AG09309 (cell line): ENCODE data around the gene TTLL5.

ENCODE experiments used
- DNase-seq: peaks from one replicate; pipeline ENCODE4 v3.0.0-alpha.2; 2010; ENCODE audit warnings: low read depth
- H3K4me3 ChIP-seq: 2 replicates; pipeline ENCODE4 v1.5.1; 2011; ENCODE audit warnings: mild to moderate bottlenecking, low read depth, low read length, moderate library complexity; ENCODE audit not compliant: control insufficient read depth
- CTCF ChIP-seq: IDR thresholded peaks from 2 replicates; pipeline ENCODE4 v1.5.1; 2011; ENCODE audit warnings: mild to moderate bottlenecking, low read depth, low read length, inconsistent platforms; ENCODE audit not compliant: insufficient read depth, control insufficient read depth; ENCODE audit errors: missing control alignments

Gene TTLL5

GRCh38 chr14:75667099-75667765, 6.2 kb downstream of the TTLL5 start:
- no peak for TF ChIP-seq CTCF
- H3K4me3 ChIP-seq = no peak overlapping the region
- DNase-seq = no peak

- no peak for TF ChIP-seq CTCF
- H3K4me3 ChIP-seq = no peak overlapping the region
- DNase-seq = no peak
Observed at GRCh38 chr14:75672605-75673192, 11.7 kb downstream of the TTLL5 start.

- DNase-seq = no peak
- no peak for TF ChIP-seq CTCF
- H3K4me3 ChIP-seq = no peak overlapping the region
Observed at GRCh38 chr14:75673345-75674035, 12.4 kb downstream of the TTLL5 start.

- no peak for TF ChIP-seq CTCF
- no peak overlapping the region for H3K4me3 ChIP-seq
- DNase-seq = no peak
Observed at GRCh38 chr14:75675265-75675960, 14.4 kb downstream of the TTLL5 start.

GRCh38 chr14:75685910-75686309, 24.9 kb downstream of the TTLL5 start:
- DNase-seq = no peak
- TF ChIP-seq CTCF = no peak
- H3K4me3 ChIP-seq = no peak overlapping the region

- no peak overlapping the region for H3K4me3 ChIP-seq
- DNase-seq = peak; percentile 18
- no peak for TF ChIP-seq CTCF
Observed at GRCh38 chr14:75689012-75689411, 28.0 kb downstream of the TTLL5 start.
